Upper lobe of left lung (tissue), 4 donors: ENCODE data around the gene PRAMEF9.
"Not testable (repeated sequence)": the region's sequence is repeated elsewhere in the genome, so short reads cannot be mapped to it uniquely, and the experiment has no call there.

Experiments
- EP300 ChIP-seq, 4 donors: sonication (generic); formaldehyde crosslinking; IDR thresholded peaks; one replicate each; pipeline ENCODE4 v1.5.1; 2017; ENCODE audit warnings: antibody characterized with exemption in 4 of 4, control low read depth in 2 of 4
- POLR2A ChIP-seq, 4 donors: fragments of 450-650 bp; IDR thresholded peaks; one replicate each; pipeline ENCODE4 v1.5.1; 2016 to 2017; ENCODE audit warnings: antibody characterized with exemption in 4 of 4, mild to moderate bottlenecking in 2 of 4
- POLR2AphosphoS5 ChIP-seq, 2 donors: sonication (generic); formaldehyde crosslinking; IDR thresholded peaks; one replicate each; pipeline ENCODE4 v1.5.1; 2017; ENCODE audit warnings: antibody characterized with exemption in 2 of 2
- TF ChIP-seq, protein P1 (sequence below), 6 experiments: fragments of 450-650 bp in 4 of 6; fragments of 200-600 bp in 2 of 6; sonication (generic) in 2 of 6; IDR thresholded peaks; one replicate each; pipeline ENCODE4 v1.5.1; 2016 to 2019; ENCODE audit warnings: antibody characterized with exemption in 6 of 6

DNA sequence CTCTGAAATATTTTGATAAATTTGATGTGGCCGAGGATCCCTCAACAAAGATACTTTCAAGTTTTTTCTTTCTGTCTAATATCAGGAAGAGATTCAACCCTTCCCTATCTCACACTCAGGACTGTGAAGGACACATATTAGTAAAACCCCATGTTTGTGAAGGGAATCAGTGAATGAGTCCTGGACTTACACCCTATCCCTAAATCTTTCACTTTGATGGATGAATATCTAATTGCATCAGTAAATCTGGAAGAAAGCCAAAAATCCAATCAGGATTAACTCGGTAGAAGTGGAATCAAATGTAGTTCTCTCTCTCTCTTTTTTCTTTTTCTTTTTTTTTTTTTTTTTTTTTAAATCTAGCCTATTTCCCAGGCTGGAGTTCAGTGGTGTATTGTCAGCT is at the start of gene PRAMEF9:
- TF ChIP-seq, protein P1, sequence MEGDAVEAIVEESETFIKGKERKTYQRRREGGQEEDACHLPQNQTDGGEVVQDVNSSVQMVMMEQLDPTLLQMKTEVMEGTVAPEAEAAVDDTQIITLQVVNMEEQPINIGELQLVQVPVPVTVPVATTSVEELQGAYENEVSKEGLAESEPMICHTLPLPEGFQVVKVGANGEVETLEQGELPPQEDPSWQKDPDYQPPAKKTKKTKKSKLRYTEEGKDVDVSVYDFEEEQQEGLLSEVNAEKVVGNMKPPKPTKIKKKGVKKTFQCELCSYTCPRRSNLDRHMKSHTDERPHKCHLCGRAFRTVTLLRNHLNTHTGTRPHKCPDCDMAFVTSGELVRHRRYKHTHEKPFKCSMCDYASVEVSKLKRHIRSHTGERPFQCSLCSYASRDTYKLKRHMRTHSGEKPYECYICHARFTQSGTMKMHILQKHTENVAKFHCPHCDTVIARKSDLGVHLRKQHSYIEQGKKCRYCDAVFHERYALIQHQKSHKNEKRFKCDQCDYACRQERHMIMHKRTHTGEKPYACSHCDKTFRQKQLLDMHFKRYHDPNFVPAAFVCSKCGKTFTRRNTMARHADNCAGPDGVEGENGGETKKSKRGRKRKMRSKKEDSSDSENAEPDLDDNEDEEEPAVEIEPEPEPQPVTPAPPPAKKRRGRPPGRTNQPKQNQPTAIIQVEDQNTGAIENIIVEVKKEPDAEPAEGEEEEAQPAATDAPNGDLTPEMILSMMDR (IDR thresholded peaks at IDR 0.05) = not testable (repeated sequence)
- TF ChIP-seq EP300, POLR2A, POLR2AphosphoS5 (IDR thresholded peaks at IDR 0.05): not testable (repeated sequence)
